ENCODE results near the gene PEX10. TPM values are rescaled to one million over a fixed set of nuclear protein-coding genes. Genes with fewer than 3 reads are reported as not detected.
"Not testable (repeated sequence)": the region's sequence is repeated elsewhere in the genome, so short reads cannot be mapped to it uniquely, and the experiment has no call there.

The PEX10 gene
- total RNA-seq, 4 donors from 2014 or later = 23.2 to 33.2 (median 27.2) TPM

GRCh38 chr1:2443277-2444137 lies 31.1 kb upstream of the PEX10 start:
- Histone ChIP-seq H3K27ac (no peak overlapping the region), H3K9me3 (no peaks in the 10 kb centered on the region), H3K27me3 (peaks cover 0 to 95% (median 2%) of the 10 kb centered on the region in 4 donors), H3K36me3 (no peaks in the 10 kb centered on the region), H3K4me3 (peak overlapping the region in 2 of 4 donors; percentile 16 to 23), H3K4me1 (peaks cover 0 to 17% (median 13%) of the 10 kb centered on the region in 3 donors)
- 30 to 50% methylated on average over 4 of the region's 107 CpGs for WGBS, 2 donors
- TF ChIP-seq CTCF (IDR thresholded peaks at IDR 0.05) (no peak), POLR2A (IDR thresholded peaks at IDR 0.05) (no peak)
- no peak for DNase-seq
- intact Hi-C loops (cut with DNase I) = no loop called here

GRCh38 chr1:2442661-2443060 lies 30.3 kb upstream of the PEX10 start:
- no peak overlapping the region for H3K27ac ChIP-seq
- no peak for DNase-seq
- H3K4me3 ChIP-seq = no peak overlapping the region
- 40% methylated on average over 1 of the region's 6 CpGs; no CpG with 5 or more reads in 1 of the 2 donors for WGBS, 2 donors
- H3K4me1 ChIP-seq = peaks cover 0 to 26% (median 18%) of the 10 kb centered on the region in 3 donors
- H3K9me3 ChIP-seq = no peaks in the 10 kb centered on the region
- no peaks in the 10 kb centered on the region for H3K36me3 ChIP-seq
- intact Hi-C loops (cut with DNase I) = no loop called here
- TF ChIP-seq POLR2A (IDR thresholded peaks at IDR 0.05) = no peak
- TF ChIP-seq CTCF (IDR thresholded peaks at IDR 0.05) = no peak
- H3K27me3 ChIP-seq = peaks cover 0 to 90% (median 2%) of the 10 kb centered on the region in 4 donors

GRCh38 chr1:2441746-2442145 lies 29.4 kb upstream of the PEX10 start:
- DNase-seq = no peak
- TF ChIP-seq CTCF (IDR thresholded peaks at IDR 0.05) = no peak
- TF ChIP-seq POLR2A (IDR thresholded peaks at IDR 0.05) = no peak
- intact Hi-C loops (cut with DNase I) = no loop called here

GRCh38 chr1:2440346-2440745 lies 28.0 kb upstream of the PEX10 start:
- H3K27ac ChIP-seq; H3K4me3 ChIP-seq; intact Hi-C loops (cut with DNase I); DNase-seq; H3K9me3 ChIP-seq; H3K36me3 ChIP-seq: not testable (repeated sequence)
- 90 to 96% methylated on average over 15 to 22 of the region's 23 CpGs for WGBS, 2 donors
- H3K27me3 ChIP-seq = peaks cover 0 to 79% (median 2%) of the 10 kb centered on the region in 4 donors
- H3K4me1 ChIP-seq = peaks cover 0 to 27% (median 18%) of the 10 kb centered on the region in 3 donors

More at GRCh38 chr1:2441746-2442145, 29.4 kb upstream of the PEX10 start:
- no peak overlapping the region for H3K27ac ChIP-seq
- H3K36me3 ChIP-seq = no peaks in the 10 kb centered on the region
- WGBS, 2 donors = no CpG with 5 or more reads among the region's 13 CpGs
- peaks cover 0 to 27% (median 18%) of the 10 kb centered on the region in 3 donors for H3K4me1 ChIP-seq
- H3K27me3 ChIP-seq = peaks cover 0 to 85% (median 2%) of the 10 kb centered on the region in 4 donors
- H3K4me3 ChIP-seq = no peak overlapping the region
- H3K9me3 ChIP-seq = no peaks in the 10 kb centered on the region

- H3K36me3 ChIP-seq = peaks cover 0 to under 1% (median 0%) of the 10 kb centered on the region in 3 donors
- TF ChIP-seq POLR2A (IDR thresholded peaks at IDR 0.05) (no peak), CTCF (IDR thresholded peaks at IDR 0.05) (no peak)
- WGBS, 2 donors = 93% methylated on average over 6 of the region's 15 CpGs; no CpG with 5 or more reads in 1 of the 2 donors
- intact Hi-C loops (cut with DNase I) = no loop called here
- no peak overlapping the region for H3K4me3 ChIP-seq
- no peak for DNase-seq
- H3K9me3 ChIP-seq = no peaks in the 10 kb centered on the region
- H3K27ac ChIP-seq = no peak overlapping the region
- H3K27me3 ChIP-seq = peaks cover 0 to 79% (median 2%) of the 10 kb centered on the region in 4 donors
- H3K4me1 ChIP-seq = peaks cover 0 to 27% (median 18%) of the 10 kb centered on the region in 3 donors
Measured at GRCh38 chr1:2439369-2439768, 27.0 kb upstream of the PEX10 start.

Data from esophagus squamous epithelium (tissue), 5 donors.